ENCODE measurements around the gene RALGPS1. TPM values are rescaled to one million over a fixed set of nuclear protein-coding genes. Genes with fewer than 3 reads are reported as not detected.

RALGPS1 gene
- total and polyA plus RNA-seq, 8 donors, result 4.7 to 150 (median 42.2) TPM

DNA sequence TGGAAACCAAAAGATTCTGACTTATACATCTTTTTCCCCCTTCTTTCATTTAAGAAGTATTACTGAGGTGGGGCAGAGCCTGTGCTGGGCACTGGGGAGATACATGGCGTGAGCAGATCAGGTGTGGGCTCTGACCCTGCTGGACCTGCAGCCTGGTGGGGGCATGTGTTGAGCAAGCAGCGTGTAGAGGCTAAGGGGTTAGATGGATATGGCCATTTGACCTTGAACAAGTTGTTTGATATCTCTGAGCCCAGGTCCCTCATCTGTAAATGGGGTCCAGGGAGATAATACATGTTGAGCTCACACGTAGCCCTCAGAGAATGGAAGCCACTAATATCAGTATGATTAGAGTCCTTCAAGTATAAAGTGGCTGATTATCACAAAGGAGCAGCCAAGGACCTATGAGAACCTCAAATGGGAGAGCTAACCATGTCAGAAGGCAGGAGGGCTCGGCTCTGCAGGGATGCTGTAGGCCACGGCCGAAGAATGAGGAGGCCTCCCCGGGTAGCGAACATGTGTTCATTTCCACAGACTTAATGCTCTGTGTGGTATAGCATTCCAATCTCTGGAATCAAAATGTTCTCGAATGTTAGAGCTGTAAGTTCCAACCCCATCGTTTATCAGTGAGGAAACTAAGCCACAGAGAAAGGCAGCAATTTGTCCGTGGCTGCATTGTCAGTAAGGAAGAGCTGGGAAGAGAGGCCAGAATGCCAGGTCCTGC lies 223.2 kb downstream of the RALGPS1 start:
- no peak overlapping the region for H3K4me3 ChIP-seq
- peaks cover 8 to 39% (median 24%) of the 10 kb centered on the region in 4 donors for H3K4me1 ChIP-seq
- DNase-seq, result peak in 1 of 2 donors; percentile 9
- intact Hi-C loops (cut with DNase I; ENCODE audit: low total_unique reads), result no loop called here
- H3K27me3 ChIP-seq, result no peaks in the 10 kb centered on the region
- no peaks in the 10 kb centered on the region for H3K36me3 ChIP-seq
- TF ChIP-seq, protein P1, sequence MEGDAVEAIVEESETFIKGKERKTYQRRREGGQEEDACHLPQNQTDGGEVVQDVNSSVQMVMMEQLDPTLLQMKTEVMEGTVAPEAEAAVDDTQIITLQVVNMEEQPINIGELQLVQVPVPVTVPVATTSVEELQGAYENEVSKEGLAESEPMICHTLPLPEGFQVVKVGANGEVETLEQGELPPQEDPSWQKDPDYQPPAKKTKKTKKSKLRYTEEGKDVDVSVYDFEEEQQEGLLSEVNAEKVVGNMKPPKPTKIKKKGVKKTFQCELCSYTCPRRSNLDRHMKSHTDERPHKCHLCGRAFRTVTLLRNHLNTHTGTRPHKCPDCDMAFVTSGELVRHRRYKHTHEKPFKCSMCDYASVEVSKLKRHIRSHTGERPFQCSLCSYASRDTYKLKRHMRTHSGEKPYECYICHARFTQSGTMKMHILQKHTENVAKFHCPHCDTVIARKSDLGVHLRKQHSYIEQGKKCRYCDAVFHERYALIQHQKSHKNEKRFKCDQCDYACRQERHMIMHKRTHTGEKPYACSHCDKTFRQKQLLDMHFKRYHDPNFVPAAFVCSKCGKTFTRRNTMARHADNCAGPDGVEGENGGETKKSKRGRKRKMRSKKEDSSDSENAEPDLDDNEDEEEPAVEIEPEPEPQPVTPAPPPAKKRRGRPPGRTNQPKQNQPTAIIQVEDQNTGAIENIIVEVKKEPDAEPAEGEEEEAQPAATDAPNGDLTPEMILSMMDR (IDR thresholded peaks at IDR 0.05), result no peak
- TF ChIP-seq EP300 (IDR thresholded peaks at IDR 0.05), result no peak
- TF ChIP-seq POLR2A (IDR thresholded peaks at IDR 0.05), result no peak
- no peaks in the 10 kb centered on the region for H3K9me3 ChIP-seq
- 87 to 96% (median 92%) methylated on average over 11 of the region's 11 CpGs for whole genome bisulfite sequencing, 5 donors
- H3K27ac ChIP-seq, result no peak overlapping the region

DNA sequence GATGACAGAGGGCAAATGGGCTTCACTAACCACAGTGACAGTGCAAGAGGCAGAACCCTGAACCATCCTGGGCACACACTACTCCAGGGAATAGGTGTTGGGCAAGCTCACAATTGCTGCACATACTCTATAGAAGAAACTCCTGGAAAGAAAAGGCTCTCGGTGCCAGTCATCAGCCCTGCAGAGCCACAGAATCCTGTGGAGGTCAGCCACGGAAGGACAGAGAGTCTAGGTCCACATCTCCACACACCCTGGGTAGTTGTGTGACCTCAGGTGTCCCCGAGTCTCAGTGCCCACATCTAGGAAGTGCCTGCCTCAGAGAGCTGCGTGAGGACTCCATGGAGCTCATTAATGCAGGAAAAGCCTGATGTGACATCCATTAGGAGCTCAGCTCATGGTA lies 223.9 kb downstream of the RALGPS1 start:
- DNase-seq, result peak in 1 of 2 donors; percentile 9
- Histone ChIP-seq H3K36me3 (no peaks in the 10 kb centered on the region), H3K4me1 (peaks cover 1 to 32% (median 17%) of the 10 kb centered on the region in 4 donors), H3K9me3 (no peaks in the 10 kb centered on the region), H3K27ac (no peak overlapping the region), H3K27me3 (no peaks in the 10 kb centered on the region), H3K4me3 (no peak overlapping the region)
- WGBS, 5 donors, result 82 to 94% (median 93%) methylated on average over 4 of the region's 4 CpGs
- TF ChIP-seq POLR2AphosphoS5 (IDR thresholded peaks at IDR 0.05), result no peak
- TF ChIP-seq, protein P1 (IDR thresholded peaks at IDR 0.05), result no peak
- TF ChIP-seq EP300 (IDR thresholded peaks at IDR 0.05), result no peak
- no peak for TF ChIP-seq POLR2A (IDR thresholded peaks at IDR 0.05)
- intact Hi-C loops (cut with DNase I; ENCODE audit: low total_unique reads), result no loop called here

DNA sequence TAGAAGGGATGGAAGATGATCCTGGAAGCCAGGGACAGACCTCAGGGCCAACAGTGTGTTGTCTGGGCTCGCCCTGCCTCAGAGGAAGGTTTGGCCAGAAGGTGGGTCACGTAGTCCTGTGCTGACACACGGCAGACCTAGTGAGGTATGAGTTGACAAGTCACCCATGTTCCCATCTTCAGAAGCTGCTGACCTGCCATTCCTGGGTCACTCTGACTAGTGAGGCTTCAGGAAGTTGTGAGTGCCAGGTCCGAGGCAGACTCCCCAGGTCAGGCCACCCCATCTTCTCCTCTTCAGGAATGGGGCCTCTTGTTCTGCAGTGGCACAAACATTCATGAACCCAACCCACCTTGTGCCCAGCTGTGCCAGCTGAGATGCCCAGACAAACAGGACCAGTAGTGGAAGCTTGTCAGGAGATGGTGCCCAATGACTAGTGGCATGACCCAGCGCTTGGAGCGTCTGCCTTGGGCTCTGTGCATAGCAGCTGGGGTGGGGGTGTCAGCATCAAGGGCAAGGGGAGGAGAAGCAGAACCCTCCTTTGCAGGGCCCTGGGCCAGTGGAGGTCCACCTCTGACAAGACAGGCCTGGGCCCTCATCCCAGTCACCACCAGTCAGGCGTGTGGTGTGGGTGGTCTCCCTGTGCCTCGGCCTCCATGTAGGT lies 224.6 kb downstream of the RALGPS1 start:
- H3K4me1 ChIP-seq, result peaks cover 0 to 25% (median 12%) of the 10 kb centered on the region in 4 donors
- no peaks in the 10 kb centered on the region for H3K27me3 ChIP-seq
- TF ChIP-seq POLR2A (IDR thresholded peaks at IDR 0.05) (no peak), EP300 (IDR thresholded peaks at IDR 0.05) (no peak), POLR2AphosphoS5 (IDR thresholded peaks at IDR 0.05) (no peak)
- TF ChIP-seq, protein P1 (IDR thresholded peaks at IDR 0.05), result no peak
- no peaks in the 10 kb centered on the region for H3K9me3 ChIP-seq
- intact Hi-C loops (cut with DNase I; ENCODE audit: low total_unique reads), result no loop called here
- DNase-seq, result peak in 1 of 2 donors; percentile 15
- H3K4me3 ChIP-seq, result no peak overlapping the region
- no peak overlapping the region for H3K27ac ChIP-seq
- no peaks in the 10 kb centered on the region for H3K36me3 ChIP-seq
- WGBS, 5 donors, result 95 to 98% (median 96%) methylated on average over 7 to 8 of the region's 8 CpGs

DNA sequence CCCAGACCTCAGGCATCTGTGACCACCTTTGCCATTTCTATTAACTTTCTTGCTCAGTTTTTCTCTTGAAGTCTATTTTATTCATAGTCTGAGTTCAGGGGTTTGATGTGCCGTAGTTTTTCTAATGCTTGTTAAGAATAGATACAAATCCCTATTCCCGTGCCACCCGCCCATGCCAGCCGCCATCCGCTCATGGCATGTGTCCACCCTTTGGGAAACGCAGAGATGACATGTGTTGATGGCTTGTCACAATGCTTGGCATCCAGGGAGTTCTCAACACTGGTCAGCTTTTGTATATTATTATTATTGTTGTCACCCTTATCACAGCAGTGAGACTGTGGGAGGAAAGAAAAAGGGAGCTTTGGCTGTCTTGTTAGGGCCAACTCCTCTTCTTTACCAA lies 225.2 kb downstream of the RALGPS1 start:
- Histone ChIP-seq H3K9me3 (no peaks in the 10 kb centered on the region), H3K27me3 (no peaks in the 10 kb centered on the region), H3K36me3 (no peaks in the 10 kb centered on the region), H3K4me1 (peaks cover 0 to 19% (median 9%) of the 10 kb centered on the region in 4 donors), H3K4me3 (no peak overlapping the region), H3K27ac (no peak overlapping the region)
- WGBS, 5 donors, result 94 to 99% (median 97%) methylated on average over 6 of the region's 6 CpGs
- intact Hi-C loops (cut with DNase I; ENCODE audit: low total_unique reads), result no loop called here
- TF ChIP-seq POLR2AphosphoS5 (IDR thresholded peaks at IDR 0.05) (no peak), POLR2A (IDR thresholded peaks at IDR 0.05) (no peak), EP300 (IDR thresholded peaks at IDR 0.05) (no peak)
- TF ChIP-seq, protein P1 (IDR thresholded peaks at IDR 0.05), result no peak
- DNase-seq, result peak in 1 of 2 donors; percentile 5
